Testis (tissue), 5 donors: ENCODE results near the gene LUZP1. TPM values are rescaled to one million over a fixed set of nuclear protein-coding genes. Genes with fewer than 3 reads are reported as not detected.

Experiments used
- DNase-seq: peaks from one replicate; pipeline ENCODE4 v3.0.0-alpha.2; 2019
- H3K27ac ChIP-seq, 2 donors: fragments of 200-600 bp; sonication (generic); one replicate each; pipeline ENCODE4 v1.5.1; 2019
- H3K27me3 ChIP-seq: fragments of 200-600 bp; sonication (generic); one replicate; pipeline ENCODE4 v1.5.1; 2019
- H3K36me3 ChIP-seq: fragments of 200-600 bp; sonication (generic); one replicate; pipeline ENCODE4 v1.5.1; 2017; ENCODE audit warnings: low read depth; ENCODE audit errors: missing control alignments
- H3K4me1 ChIP-seq: fragments of 200-600 bp; sonication (generic); one replicate; pipeline ENCODE4 v1.5.1; 2019
- H3K4me3 ChIP-seq, 2 donors: fragments of 200-600 bp; sonication (generic); one replicate each; pipeline ENCODE4 v1.5.1; 2017 to 2019
- H3K9me3 ChIP-seq: fragments of 200-600 bp; sonication (generic); one replicate; pipeline ENCODE4 v1.5.1; 2017
- POLR2A ChIP-seq: fragments of 450-650 bp; IDR thresholded peaks from one replicate; pipeline ENCODE4 v1.6.1; 2017; ENCODE audit warnings: antibody characterized with exemption, mild to moderate bottlenecking, moderate library complexity
- WGBS, 2 donors: methylation state at CpG; one replicate each; pipeline ENCODE4 v1.1.5; 2018; 5-methylcytosine and 5-hydroxymethylcytosine counted together
- intact Hi-C: fragments of 100-400 bp; cut with DNase I; formaldehyde crosslinking; loops from one replicate; pipeline ENCODE4 v1.15.1; 2023; ENCODE audit warnings: low total_unique reads
- long read RNA-seq, 2 donors: transcript quantifications; one replicate each; lab custom pipeline, GENCODE V29; 2026
- polyA plus RNA-seq: library from polyadenylated mRNA; stranded (reverse); fragments of 350-450 nt; fragmentation: Illumina TruSeq; extraction: RNeasy Lipid Tissue Mini Kit (QIAGEN cat#74804); gene quantifications from one replicate; pipeline ENCODE4 v1.2.3, GENCODE V29; 2014; ENCODE audit warnings: low read depth, low replicate concordance; ENCODE audit not compliant: insufficient read depth
- total RNA-seq, 2 donors: library from RNA; depleted of rRNA; stranded (reverse); fragments of >200 nt; gene quantifications; one replicate each; pipeline ENCODE4 v1.2.3, GENCODE V29; 2016
- TF ChIP-seq, protein P1 (sequence below), 3 experiments: fragments of 450-650 bp in 2 of 3; fragments of 200-600 bp in 1 of 3; sonication (generic) in 1 of 3; IDR thresholded peaks; one replicate each; pipeline ENCODE4 v1.5.1; 2016 to 2019; ENCODE audit warnings: antibody characterized with exemption in 3 of 3, mild to moderate bottlenecking in 2 of 3, moderate library complexity in 1 of 3

LUZP1 gene
- total RNA-seq (10 to 100 TPM; 20.3 to 36.2 TPM), polyA plus RNA-seq (14.4 TPM)
- long read RNA-seq, donor 1, full-length matches to known transcripts, result 2 of 2 reads
- long read RNA-seq, donor 1, partial matches to known transcripts, result 0 of 2 reads
- long read RNA-seq, donor 1, other reads (novel, unspliced or antisense), result 0 of 2 reads
- long read RNA-seq, donor 2, partial matches to known transcripts, result 5 of 6 reads
- long read RNA-seq, donor 2, other reads (novel, unspliced or antisense), result 0 of 6 reads

DNA sequence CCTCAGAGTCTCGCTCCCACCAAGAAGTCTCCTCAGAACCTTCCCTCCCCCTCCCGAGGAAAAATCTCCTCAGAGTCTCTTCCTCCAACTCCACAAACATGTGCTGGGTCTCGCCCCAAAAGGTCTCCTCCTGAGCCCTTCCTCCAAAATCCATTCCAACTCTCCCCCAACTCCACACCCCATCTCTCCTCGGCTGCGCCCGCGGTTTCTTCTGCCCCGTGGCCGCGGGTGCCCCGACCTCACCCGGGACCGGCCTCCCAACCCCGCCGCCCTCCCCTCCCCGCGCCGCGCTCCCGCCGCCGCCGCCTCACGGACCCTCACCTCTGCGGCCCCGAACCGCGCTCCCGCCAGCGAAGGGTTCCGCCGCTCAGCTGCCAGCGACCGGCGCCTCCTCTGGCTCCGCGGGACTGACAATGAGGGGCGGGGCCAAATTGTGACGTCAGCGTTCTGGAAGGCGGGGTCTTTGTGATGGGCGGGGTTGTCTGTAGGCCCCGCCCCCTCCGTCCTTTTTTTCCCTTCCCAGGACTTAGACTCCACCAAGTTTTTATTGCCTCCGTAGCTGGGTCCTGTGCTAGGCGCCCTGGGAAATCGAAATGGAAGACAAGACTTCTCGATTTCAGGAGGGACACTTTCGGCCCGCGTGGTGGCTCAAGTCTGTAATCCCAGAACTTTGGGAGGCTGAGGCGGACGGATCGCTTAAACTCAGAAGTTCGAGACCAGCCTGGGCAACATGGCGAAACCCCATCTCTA, at the start of gene LUZP1:
TSS of gene LUZP1 (minus strand) at position 412 of the 750 bp plus-strand sequence.
- intact Hi-C loops, result no loop called here
- peak; percentile 94 for DNase-seq
- Histone ChIP-seq H3K36me3 (no peaks in the 10 kb centered on the region), H3K27ac (peak within 1 kb of the TSS; percentile 88 to 91), H3K9me3 (no peaks in the 10 kb centered on the region), H3K4me3 (peak within 1 kb of the TSS; percentile 79 to 90), H3K4me1 (peaks cover 19% of the 10 kb centered on the region), H3K27me3 (no peaks in the 10 kb centered on the region)
- TF ChIP-seq, protein P1, sequence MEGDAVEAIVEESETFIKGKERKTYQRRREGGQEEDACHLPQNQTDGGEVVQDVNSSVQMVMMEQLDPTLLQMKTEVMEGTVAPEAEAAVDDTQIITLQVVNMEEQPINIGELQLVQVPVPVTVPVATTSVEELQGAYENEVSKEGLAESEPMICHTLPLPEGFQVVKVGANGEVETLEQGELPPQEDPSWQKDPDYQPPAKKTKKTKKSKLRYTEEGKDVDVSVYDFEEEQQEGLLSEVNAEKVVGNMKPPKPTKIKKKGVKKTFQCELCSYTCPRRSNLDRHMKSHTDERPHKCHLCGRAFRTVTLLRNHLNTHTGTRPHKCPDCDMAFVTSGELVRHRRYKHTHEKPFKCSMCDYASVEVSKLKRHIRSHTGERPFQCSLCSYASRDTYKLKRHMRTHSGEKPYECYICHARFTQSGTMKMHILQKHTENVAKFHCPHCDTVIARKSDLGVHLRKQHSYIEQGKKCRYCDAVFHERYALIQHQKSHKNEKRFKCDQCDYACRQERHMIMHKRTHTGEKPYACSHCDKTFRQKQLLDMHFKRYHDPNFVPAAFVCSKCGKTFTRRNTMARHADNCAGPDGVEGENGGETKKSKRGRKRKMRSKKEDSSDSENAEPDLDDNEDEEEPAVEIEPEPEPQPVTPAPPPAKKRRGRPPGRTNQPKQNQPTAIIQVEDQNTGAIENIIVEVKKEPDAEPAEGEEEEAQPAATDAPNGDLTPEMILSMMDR (IDR thresholded peaks at IDR 0.05), result no peak
- TF ChIP-seq POLR2A, result peak; percentile 97
- 9 to 12% methylated on average over 41 to 56 of the region's 56 CpGs for WGBS, 2 donors

DNA sequence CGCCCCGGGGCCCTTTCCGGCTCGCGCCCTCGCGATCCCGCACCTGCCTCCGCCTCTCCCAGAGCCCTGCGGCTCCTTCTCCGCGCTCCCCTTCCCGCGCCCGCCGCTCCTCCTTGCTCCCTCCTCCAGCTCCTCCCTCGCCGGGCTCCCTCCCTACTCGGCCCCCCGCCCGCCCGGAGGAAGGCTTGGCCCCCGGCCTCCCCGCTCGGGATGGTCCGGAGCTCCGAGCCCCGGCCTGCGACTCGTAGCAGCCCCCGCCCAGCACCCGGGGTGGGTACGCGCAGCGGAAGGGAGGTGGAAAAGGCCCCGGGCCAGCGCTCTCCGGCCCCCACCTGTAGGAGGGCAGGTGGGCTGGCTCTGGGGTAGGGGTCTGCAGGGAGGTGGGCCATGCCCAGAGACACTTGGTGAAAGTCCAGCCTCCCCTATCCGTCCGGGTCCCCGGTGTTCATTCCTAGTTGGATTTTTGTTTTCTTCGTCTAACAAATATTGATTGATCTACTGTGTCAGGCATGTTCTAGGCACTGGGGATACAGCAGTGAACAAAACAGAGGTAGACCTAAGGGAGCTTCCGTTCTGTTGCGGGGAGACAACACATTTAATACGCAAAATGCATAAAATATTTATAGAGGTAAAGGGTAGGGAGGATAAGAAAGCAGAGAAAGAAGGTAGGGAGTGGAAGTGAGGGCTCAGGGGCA, 48.9 kb upstream of the LUZP1 start, which contains the start of gene HTR1D:
TSS of gene HTR1D (minus strand) at position 82 of the 695 bp plus-strand sequence. CDS start 23,283 bp downstream, outside the sequence.
- no peaks in the 10 kb centered on the region for H3K27me3 ChIP-seq
- DNase-seq, result no peak
- peak within 1 kb of the TSS; percentile 34 to 52 for H3K4me3 ChIP-seq
- 2% methylated on average over 7 to 41 of the region's 45 CpGs for WGBS, 2 donors
- no peak within 1 kb of the TSS for H3K27ac ChIP-seq
- intact Hi-C loops, result no loop called here
- no peak for TF ChIP-seq POLR2A
- TF ChIP-seq, protein P1 (IDR thresholded peaks at IDR 0.05), result no peak
- no peaks in the 10 kb centered on the region for H3K36me3 ChIP-seq
- no peaks in the 10 kb centered on the region for H3K9me3 ChIP-seq
- H3K4me1 ChIP-seq, result no peaks in the 10 kb centered on the region

DNA sequence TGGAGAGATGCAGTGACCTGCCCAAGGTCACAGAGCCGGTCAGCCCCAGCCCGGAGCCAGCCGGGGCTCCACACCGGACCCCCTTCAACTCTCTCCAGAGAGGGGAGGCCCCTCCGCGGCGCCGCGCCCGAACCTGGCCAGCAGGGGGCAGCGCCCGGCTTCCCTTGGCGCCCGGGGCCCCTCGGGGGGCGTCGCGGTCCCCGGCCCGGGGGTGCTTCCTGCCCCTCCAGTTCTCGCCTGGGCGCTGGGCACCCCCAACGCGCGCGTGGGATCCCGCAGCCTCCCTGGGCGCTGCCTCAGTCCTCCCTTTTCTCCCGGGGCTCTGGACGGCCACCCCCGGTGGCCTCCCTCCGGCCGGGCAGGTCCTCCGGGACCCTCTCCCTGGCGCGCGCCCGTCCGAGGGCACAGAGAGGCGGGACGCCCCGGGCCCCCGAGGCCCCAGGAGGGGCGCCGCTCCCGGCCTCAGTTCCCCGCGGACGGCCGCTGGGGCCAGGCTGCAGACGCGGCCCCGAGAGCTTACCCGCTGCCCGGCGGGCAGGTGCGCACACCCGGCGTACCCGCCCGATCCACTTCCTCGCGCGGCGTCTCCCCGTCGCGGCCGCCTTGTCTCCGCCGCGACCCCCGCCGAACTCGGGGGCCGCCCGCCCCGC, 48.2 kb upstream of the LUZP1 start:
- H3K27ac ChIP-seq, result no peak overlapping the region
- WGBS, 2 donors, result 0 to 1% methylated on average over 2 to 64 of the region's 78 CpGs
- intact Hi-C loops, result no loop called here
- H3K27me3 ChIP-seq, result no peaks in the 10 kb centered on the region
- no peaks in the 10 kb centered on the region for H3K9me3 ChIP-seq
- peak overlapping the region; percentile 34 to 52 for H3K4me3 ChIP-seq
- DNase-seq, result no peak
- no peaks in the 10 kb centered on the region for H3K4me1 ChIP-seq
- TF ChIP-seq, protein P1 (IDR thresholded peaks at IDR 0.05), result peak; percentile 20 to 56 (median 38)
- TF ChIP-seq POLR2A, result no peak
- no peaks in the 10 kb centered on the region for H3K36me3 ChIP-seq

DNA sequence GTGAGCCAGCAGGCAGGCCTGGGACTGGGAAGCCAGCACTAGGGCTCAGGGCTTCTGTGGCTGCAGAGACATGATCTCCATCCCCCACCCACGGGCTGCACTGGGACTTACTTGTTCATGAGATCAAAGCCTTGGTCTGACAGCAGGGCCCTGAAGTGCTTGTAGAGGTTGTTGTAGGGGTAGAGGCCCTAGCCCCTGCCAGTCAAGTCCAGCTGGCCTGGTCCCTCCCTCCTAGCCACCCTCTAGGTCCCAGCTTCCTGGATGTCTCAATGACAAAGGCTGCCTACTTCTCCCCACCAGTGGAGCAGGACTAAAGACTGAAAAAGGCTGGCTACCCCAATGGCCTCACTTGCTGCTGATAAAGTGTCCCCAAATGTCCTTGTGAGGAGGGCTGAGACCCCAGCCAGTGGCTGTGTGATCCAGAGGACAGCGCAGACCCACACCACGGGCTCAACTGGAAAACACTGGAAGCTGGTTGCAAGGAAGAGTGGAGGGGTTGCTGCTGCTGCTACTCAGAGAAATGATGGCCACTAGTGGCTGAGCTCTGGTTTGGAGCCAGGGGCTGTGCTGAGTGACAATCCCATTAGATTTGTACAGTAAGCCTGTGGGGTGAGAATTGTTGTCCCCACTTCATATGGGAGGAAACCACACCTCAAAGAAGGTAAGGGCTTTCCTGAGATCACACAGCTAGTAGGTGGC, 47.2 kb upstream of the LUZP1 start:
- TF ChIP-seq, protein P1 (IDR thresholded peaks at IDR 0.05), result no peak
- TF ChIP-seq POLR2A, result no peak
- H3K4me3 ChIP-seq, result no peak overlapping the region
- H3K27ac ChIP-seq, result no peak overlapping the region
- no peak for DNase-seq
- no peaks in the 10 kb centered on the region for H3K4me1 ChIP-seq
- intact Hi-C loops, result no loop called here
- WGBS, 2 donors, result 40 to 63% methylated on average over 2 to 3 of the region's 3 CpGs
- no peaks in the 10 kb centered on the region for H3K36me3 ChIP-seq
- no peaks in the 10 kb centered on the region for H3K9me3 ChIP-seq
- H3K27me3 ChIP-seq, result no peaks in the 10 kb centered on the region
